ENCODE results near the gene ZNF613. TPM values are rescaled to one million over a fixed set of nuclear protein-coding genes. Genes with fewer than 3 reads are reported as not detected.

Gene ZNF613
- total and polyA plus RNA-seq, 2 experiments from 2014 or later, result 13.8 to 18.1 TPM

DNA sequence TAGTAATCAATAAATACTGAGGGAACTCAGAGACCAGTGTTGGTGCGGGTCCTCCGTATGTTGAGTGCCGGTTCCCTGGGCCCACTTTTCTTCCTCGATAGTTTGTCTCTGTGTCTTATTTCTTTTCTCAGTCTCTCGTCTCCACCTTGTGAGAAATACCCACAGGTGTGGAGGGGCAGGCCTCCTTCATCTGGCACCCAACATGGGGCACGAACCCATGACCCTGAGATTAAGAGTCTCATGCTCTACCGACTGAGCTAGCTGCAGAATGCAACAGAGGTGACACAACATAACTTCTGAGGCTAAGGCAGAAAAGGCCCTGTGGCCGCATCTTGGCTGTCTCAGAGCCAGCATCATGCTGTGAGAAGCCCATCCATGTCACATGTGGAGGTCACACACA lies 5.3 kb upstream of the ZNF613 start:
- Histone ChIP-seq H3K27ac (ENCODE audit: low read depth) (no peak overlapping the region), H3K4me3 (no peak overlapping the region), H3K79me2 (replicated peaks; ENCODE audit: insufficient read depth) (no peaks in the 10 kb centered on the region), H3K27me3 (ENCODE audit: insufficient read depth) (no peaks in the 10 kb centered on the region), H2AFZ (no peak overlapping the region), H3K4me1 (ENCODE audit: insufficient read depth) (no peaks in the 10 kb centered on the region), H3K4me2 (no peak overlapping the region), H3K36me3 (ENCODE audit: insufficient read depth) (peaks cover 45% of the 10 kb centered on the region), H4K20me1 (replicated peaks; ENCODE audit: insufficient read depth) (no peaks in the 10 kb centered on the region), H3K9me2 (ENCODE audit: insufficient read depth) (peaks cover 6% of the 10 kb centered on the region; the same call in 1 of the 2 replicates), H3F3A (replicated peaks; ENCODE audit: low read depth) (no peaks in the 10 kb centered on the region)
- TF ChIP-seq JUNB (IDR thresholded peaks at IDR 0.05; ENCODE audit: unreplicated experiment) (no peak), EZH2 (IDR thresholded peaks at IDR 0.05; ENCODE audit: low read depth, unreplicated experiment) (no peak), POLR2AphosphoS5 (IDR thresholded peaks at IDR 0.05; ENCODE audit: low read depth) (no peak), EZH2phosphoT487 (IDR thresholded peaks at IDR 0.05; ENCODE audit: unreplicated experiment) (no peak), ZNF114 (CRISPR knock-in tag; IDR thresholded peaks at IDR 0.05) (no peak), CREB1 (CRISPR knock-in tag; IDR thresholded peaks at IDR 0.05; ENCODE audit: low read depth) (no peak), STAT1 (IDR thresholded peaks at IDR 0.05; ENCODE audit: unreplicated experiment) (no peak), NANOG (IDR thresholded peaks at IDR 0.05; ENCODE audit: borderline replicate concordance) (no peak), ZNF331 (CRISPR knock-in tag; IDR thresholded peaks at IDR 0.05; ENCODE audit: low read depth) (no peak; the same call in 1 of the 2 replicates)
- TF ChIP-seq, protein P1, sequence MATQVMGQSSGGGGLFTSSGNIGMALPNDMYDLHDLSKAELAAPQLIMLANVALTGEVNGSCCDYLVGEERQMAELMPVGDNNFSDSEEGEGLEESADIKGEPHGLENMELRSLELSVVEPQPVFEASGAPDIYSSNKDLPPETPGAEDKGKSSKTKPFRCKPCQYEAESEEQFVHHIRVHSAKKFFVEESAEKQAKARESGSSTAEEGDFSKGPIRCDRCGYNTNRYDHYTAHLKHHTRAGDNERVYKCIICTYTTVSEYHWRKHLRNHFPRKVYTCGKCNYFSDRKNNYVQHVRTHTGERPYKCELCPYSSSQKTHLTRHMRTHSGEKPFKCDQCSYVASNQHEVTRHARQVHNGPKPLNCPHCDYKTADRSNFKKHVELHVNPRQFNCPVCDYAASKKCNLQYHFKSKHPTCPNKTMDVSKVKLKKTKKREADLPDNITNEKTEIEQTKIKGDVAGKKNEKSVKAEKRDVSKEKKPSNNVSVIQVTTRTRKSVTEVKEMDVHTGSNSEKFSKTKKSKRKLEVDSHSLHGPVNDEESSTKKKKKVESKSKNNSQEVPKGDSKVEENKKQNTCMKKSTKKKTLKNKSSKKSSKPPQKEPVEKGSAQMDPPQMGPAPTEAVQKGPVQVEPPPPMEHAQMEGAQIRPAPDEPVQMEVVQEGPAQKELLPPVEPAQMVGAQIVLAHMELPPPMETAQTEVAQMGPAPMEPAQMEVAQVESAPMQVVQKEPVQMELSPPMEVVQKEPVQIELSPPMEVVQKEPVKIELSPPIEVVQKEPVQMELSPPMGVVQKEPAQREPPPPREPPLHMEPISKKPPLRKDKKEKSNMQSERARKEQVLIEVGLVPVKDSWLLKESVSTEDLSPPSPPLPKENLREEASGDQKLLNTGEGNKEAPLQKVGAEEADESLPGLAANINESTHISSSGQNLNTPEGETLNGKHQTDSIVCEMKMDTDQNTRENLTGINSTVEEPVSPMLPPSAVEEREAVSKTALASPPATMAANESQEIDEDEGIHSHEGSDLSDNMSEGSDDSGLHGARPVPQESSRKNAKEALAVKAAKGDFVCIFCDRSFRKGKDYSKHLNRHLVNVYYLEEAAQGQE (IDR thresholded peaks at IDR 0.05; ENCODE audit: unreplicated experiment), result no peak
- TF ChIP-seq, protein P2, sequence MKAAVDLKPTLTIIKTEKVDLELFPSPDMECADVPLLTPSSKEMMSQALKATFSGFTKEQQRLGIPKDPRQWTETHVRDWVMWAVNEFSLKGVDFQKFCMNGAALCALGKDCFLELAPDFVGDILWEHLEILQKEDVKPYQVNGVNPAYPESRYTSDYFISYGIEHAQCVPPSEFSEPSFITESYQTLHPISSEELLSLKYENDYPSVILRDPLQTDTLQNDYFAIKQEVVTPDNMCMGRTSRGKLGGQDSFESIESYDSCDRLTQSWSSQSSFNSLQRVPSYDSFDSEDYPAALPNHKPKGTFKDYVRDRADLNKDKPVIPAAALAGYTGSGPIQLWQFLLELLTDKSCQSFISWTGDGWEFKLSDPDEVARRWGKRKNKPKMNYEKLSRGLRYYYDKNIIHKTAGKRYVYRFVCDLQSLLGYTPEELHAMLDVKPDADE (IDR thresholded peaks at IDR 0.05), result no peak
- TF ChIP-seq, protein P3, sequence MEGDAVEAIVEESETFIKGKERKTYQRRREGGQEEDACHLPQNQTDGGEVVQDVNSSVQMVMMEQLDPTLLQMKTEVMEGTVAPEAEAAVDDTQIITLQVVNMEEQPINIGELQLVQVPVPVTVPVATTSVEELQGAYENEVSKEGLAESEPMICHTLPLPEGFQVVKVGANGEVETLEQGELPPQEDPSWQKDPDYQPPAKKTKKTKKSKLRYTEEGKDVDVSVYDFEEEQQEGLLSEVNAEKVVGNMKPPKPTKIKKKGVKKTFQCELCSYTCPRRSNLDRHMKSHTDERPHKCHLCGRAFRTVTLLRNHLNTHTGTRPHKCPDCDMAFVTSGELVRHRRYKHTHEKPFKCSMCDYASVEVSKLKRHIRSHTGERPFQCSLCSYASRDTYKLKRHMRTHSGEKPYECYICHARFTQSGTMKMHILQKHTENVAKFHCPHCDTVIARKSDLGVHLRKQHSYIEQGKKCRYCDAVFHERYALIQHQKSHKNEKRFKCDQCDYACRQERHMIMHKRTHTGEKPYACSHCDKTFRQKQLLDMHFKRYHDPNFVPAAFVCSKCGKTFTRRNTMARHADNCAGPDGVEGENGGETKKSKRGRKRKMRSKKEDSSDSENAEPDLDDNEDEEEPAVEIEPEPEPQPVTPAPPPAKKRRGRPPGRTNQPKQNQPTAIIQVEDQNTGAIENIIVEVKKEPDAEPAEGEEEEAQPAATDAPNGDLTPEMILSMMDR (conservative IDR thresholded peaks at IDR 0.05; ENCODE audit: low read depth in 2 of 2), result no peak
- TF ChIP-seq, protein P4, sequence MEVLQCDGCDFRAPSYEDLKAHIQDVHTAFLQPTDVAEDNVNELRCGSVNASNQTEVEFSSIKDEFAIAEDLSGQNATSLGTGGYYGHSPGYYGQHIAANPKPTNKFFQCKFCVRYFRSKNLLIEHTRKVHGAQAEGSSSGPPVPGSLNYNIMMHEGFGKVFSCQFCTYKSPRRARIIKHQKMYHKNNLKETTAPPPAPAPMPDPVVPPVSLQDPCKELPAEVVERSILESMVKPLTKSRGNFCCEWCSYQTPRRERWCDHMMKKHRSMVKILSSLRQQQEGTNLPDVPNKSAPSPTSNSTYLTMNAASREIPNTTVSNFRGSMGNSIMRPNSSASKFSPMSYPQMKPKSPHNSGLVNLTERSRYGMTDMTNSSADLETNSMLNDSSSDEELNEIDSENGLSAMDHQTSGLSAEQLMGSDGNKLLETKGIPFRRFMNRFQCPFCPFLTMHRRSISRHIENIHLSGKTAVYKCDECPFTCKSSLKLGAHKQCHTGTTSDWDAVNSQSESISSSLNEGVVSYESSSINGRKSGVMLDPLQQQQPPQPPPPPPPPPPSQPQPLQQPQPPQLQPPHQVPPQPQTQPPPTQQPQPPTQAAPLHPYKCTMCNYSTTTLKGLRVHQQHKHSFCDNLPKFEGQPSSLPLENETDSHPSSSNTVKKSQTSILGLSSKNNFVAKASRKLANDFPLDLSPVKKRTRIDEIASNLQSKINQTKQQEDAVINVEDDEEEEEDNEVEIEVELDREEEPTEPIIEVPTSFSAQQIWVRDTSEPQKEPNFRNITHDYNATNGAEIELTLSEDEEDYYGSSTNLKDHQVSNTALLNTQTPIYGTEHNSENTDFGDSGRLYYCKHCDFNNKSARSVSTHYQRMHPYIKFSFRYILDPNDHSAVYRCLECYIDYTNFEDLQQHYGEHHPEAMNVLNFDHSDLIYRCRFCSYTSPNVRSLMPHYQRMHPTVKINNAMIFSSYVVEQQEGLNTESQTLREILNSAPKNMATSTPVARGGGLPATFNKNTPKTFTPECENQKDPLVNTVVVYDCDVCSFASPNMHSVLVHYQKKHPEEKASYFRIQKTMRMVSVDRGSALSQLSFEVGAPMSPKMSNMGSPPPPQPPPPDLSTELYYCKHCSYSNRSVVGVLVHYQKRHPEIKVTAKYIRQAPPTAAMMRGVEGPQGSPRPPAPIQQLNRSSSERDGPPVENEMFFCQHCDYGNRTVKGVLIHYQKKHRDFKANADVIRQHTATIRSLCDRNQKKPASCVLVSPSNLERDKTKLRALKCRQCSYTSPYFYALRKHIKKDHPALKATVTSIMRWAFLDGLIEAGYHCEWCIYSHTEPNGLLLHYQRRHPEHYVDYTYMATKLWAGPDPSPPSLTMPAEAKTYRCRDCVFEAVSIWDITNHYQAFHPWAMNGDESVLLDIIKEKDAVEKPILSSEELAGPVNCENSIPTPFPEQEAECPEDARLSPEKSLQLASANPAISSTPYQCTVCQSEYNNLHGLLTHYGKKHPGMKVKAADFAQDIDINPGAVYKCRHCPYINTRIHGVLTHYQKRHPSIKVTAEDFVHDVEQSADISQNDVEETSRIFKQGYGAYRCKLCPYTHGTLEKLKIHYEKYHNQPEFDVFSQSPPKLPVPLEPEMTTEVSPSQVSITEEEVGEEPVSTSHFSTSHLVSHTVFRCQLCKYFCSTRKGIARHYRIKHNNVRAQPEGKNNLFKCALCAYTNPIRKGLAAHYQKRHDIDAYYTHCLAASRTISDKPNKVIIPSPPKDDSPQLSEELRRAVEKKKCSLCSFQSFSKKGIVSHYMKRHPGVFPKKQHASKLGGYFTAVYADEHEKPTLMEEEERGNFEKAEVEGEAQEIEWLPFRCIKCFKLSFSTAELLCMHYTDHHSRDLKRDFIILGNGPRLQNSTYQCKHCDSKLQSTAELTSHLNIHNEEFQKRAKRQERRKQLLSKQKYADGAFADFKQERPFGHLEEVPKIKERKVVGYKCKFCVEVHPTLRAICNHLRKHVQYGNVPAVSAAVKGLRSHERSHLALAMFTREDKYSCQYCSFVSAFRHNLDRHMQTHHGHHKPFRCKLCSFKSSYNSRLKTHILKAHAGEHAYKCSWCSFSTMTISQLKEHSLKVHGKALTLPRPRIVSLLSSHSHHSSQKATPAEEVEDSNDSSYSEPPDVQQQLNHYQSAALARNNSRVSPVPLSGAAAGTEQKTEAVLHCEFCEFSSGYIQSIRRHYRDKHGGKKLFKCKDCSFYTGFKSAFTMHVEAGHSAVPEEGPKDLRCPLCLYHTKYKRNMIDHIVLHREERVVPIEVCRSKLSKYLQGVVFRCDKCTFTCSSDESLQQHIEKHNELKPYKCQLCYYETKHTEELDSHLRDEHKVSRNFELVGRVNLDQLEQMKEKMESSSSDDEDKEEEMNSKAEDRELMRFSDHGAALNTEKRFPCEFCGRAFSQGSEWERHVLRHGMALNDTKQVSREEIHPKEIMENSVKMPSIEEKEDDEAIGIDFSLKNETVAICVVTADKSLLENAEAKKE (CRISPR knock-in tag; IDR thresholded peaks at IDR 0.05), result no peak
- DNase-seq (ENCODE audit: low spot score) (no peak), ATAC-seq (no peak)
- no peak overlapping the region for H3K4me3 Mint-ChIP-seq
- 0 out of 3 replicates have a peak, but pooled peaks cover 2% of the 10 kb centered on the region for H3K4me1 Mint-ChIP-seq
- H3K9me3 Mint-ChIP-seq, result peaks cover 100% of the 10 kb centered on the region
- no peak overlapping the region for H3K27ac Mint-ChIP-seq
- H3K27me3 Mint-ChIP-seq (ENCODE audit: insufficient read depth, low read depth, poor library complexity), result peaks cover 7% of the 10 kb centered on the region
- peaks cover 87% of the 10 kb centered on the region for H3K36me3 Mint-ChIP-seq (ENCODE audit: low read depth)
